ENCODE data around the gene THNSL1. TPM values are rescaled to one million over a fixed set of nuclear protein-coding genes. Genes with fewer than 3 reads are reported as not detected.

Gene THNSL1
- total RNA-seq, 1 experiment from 2014 or later: 4.2 TPM

- Histone ChIP-seq H3K27ac (ENCODE audit: insufficient read length, low read depth, low read length) (no peak overlapping the region), H3K27me3 (ENCODE audit: insufficient read depth, low read length) (peaks cover 9% of the 10 kb centered on the region; the same call in 1 of the 2 replicates), H4K91ac (ENCODE audit: insufficient read length, low read depth, low read length) (no peak overlapping the region), H3K9me3 (ENCODE audit: control insufficient read depth, low read depth, low read length) (no peaks in the 10 kb centered on the region), H3K79me1 (ENCODE audit: insufficient read depth, low read depth, low read length, poor library complexity, severe bottlenecking) (no peaks in the 10 kb centered on the region), H3K9ac (ENCODE audit: extremely low read depth, insufficient read length, low read length) (no peak overlapping the region), H3K4ac (ENCODE audit: low read depth, low read length) (no peak overlapping the region), H3K56ac (ENCODE audit: insufficient read length, low read depth, low read length) (no peak overlapping the region), H3K4me2 (ENCODE audit: insufficient read depth, insufficient read length, low read length) (no peak overlapping the region), H4K8ac (replicated peaks; ENCODE audit: insufficient read length, low read depth, low read length) (no peak overlapping the region), H2BK20ac (ENCODE audit: low read depth, low read length, poor library complexity, severe bottlenecking) (no peak overlapping the region), H3T11ph (ENCODE audit: low read length) (no peak overlapping the region), H2AFZ (ENCODE audit: low read length) (no peak overlapping the region), H2AK5ac (ENCODE audit: insufficient read length, low read length) (no peak overlapping the region), H3K18ac (ENCODE audit: insufficient read length, low read depth, low read length) (no peak overlapping the region), H3K23me2 (ENCODE audit: insufficient read length, low read depth, low read length, poor library complexity, severe bottlenecking) (peaks cover 3% of the 10 kb centered on the region), H2BK5ac (ENCODE audit: insufficient read length, low read length) (no peak overlapping the region), H3K14ac (ENCODE audit: insufficient read depth, low read length) (no peak overlapping the region), H3K79me2 (ENCODE audit: insufficient read depth, low read length) (no peaks in the 10 kb centered on the region), H2BK12ac (ENCODE audit: insufficient read length, low read depth, low read length) (no peak overlapping the region), H4K20me1 (ENCODE audit: control insufficient read depth, insufficient read depth, insufficient read length) (no peaks in the 10 kb centered on the region), H3K4me1 (ENCODE audit: insufficient read depth, low read length) (peaks cover 5% of the 10 kb centered on the region; the same call in 1 of the 2 replicates), H3K23ac (ENCODE audit: insufficient read length, low read depth, low read length) (no peak overlapping the region), H2BK120ac (ENCODE audit: low read depth, low read length, poor library complexity, severe bottlenecking) (no peak overlapping the region), H4K5ac (ENCODE audit: insufficient read length, low read depth, low read length) (no peak overlapping the region), H2BK15ac (ENCODE audit: low read depth, low read length) (no peak overlapping the region)
- H3K4me1 Mint-ChIP-seq: peaks cover 22 to 26% of the 10 kb centered on the region in 2 experiments
- no peaks in the 10 kb centered on the region for H3K9me3 Mint-ChIP-seq
- no CpG with 5 or more reads among the region's 2 CpGs for WGBS (ENCODE audit: extremely low coverage, insufficient read length, low lambda C conversion rate)
- H3K36me3 Mint-ChIP-seq (ENCODE audit: insufficient read depth in 1 of 3, low read depth in 3 of 3): no peaks in the 10 kb centered on the region
- H3K4me3 Mint-ChIP-seq: no peak overlapping the region
- peaks cover 75% of the 10 kb centered on the region for H3K27me3 Mint-ChIP-seq (ENCODE audit: low read depth)
- H3K27ac Mint-ChIP-seq: no peak overlapping the region
- DNase-seq: no peak
- TF ChIP-seq CTCF (conservative IDR thresholded peaks at IDR 0.05): no peak
Observed at GRCh38 chr10:25064401-25064800, 48.0 kb downstream of the THNSL1 start.

All from H9 (cell line).